DMS79 treated with DMSO at 0.1 percent for 48 hours (cell line): ENCODE data around the gene MCUR1.
A peak's percentile ranks its signal among the peaks of the same experiment; 100 is the strongest.
"Not testable (repeated sequence)": the region's sequence is repeated elsewhere in the genome, so short reads cannot be mapped to it uniquely, and the experiment has no call there.

Source experiments
- DNase-seq: peaks from one replicate; lab custom pipeline; 2025; lab: John Stamatoyannopoulos, UW

The MCUR1 gene

GRCh38 chr6:13828656-13829301, 14.4 kb upstream of the MCUR1 start:
- DNase-seq = not testable (repeated sequence)

- no peak for DNase-seq
Observed at GRCh38 chr6:13827032-13827431, 12.7 kb upstream of the MCUR1 start.

- DNase-seq = no peak
Observed at GRCh38 chr6:13825871-13826270, 11.5 kb upstream of the MCUR1 start.

GRCh38 chr6:13818341-13818740, 4.0 kb upstream of the MCUR1 start:
- DNase-seq = no peak

- DNase-seq = no peak
Observed at GRCh38 chr6:13814938-13815575, 700 bp upstream of the MCUR1 start.

- peak; percentile 34 for DNase-seq
Observed at GRCh38 chr6:13813621-13814175, 659 bp downstream of the MCUR1 start.

GRCh38 chr6:13813026-13813425, 1.3 kb downstream of the MCUR1 start:
- no peak for DNase-seq

GRCh38 chr6:13812359-13812642, 2.1 kb downstream of the MCUR1 start:
- DNase-seq = no peak

- no peak for DNase-seq
Observed at GRCh38 chr6:13811627-13812358, 2.6 kb downstream of the MCUR1 start.

GRCh38 chr6:13810688-13811446, 3.5 kb downstream of the MCUR1 start:
- no peak for DNase-seq

GRCh38 chr6:13808801-13809200, 5.6 kb downstream of the MCUR1 start:
- DNase-seq = no peak

GRCh38 chr6:13807696-13808095, 6.7 kb downstream of the MCUR1 start:
- no peak for DNase-seq

GRCh38 chr6:13803581-13803980, 10.8 kb downstream of the MCUR1 start:
- no peak for DNase-seq

- no peak for DNase-seq
Observed at GRCh38 chr6:13800615-13801014, 13.7 kb downstream of the MCUR1 start.

- no peak for DNase-seq
Observed at GRCh38 chr6:13796781-13797180, 17.6 kb downstream of the MCUR1 start.

- peak; percentile 37 for DNase-seq
Observed at GRCh38 chr6:13795041-13795750, 19.2 kb downstream of the MCUR1 start.

- no peak for DNase-seq
Observed at GRCh38 chr6:13794184-13794583, 20.2 kb downstream of the MCUR1 start.

GRCh38 chr6:13789746-13790145, 24.6 kb downstream of the MCUR1 start:
- no peak for DNase-seq

GRCh38 chr6:13788820-13789219, 25.5 kb downstream of the MCUR1 start:
- no peak for DNase-seq

GRCh38 chr6:13787137-13787536, 27.2 kb downstream of the MCUR1 start:
- DNase-seq = no peak

GRCh38 chr6:13780162-13780561, 34.2 kb downstream of the MCUR1 start:
- not testable (repeated sequence) for DNase-seq

- DNase-seq = no peak
Observed at GRCh38 chr6:13778028-13778427, 36.3 kb downstream of the MCUR1 start.
